ENCODE results near the gene HSPG2.
"Not testable (repeated sequence)": the region's sequence is repeated elsewhere in the genome, so short reads cannot be mapped to it uniquely, and the experiment has no call there.

HSPG2 gene

DNA sequence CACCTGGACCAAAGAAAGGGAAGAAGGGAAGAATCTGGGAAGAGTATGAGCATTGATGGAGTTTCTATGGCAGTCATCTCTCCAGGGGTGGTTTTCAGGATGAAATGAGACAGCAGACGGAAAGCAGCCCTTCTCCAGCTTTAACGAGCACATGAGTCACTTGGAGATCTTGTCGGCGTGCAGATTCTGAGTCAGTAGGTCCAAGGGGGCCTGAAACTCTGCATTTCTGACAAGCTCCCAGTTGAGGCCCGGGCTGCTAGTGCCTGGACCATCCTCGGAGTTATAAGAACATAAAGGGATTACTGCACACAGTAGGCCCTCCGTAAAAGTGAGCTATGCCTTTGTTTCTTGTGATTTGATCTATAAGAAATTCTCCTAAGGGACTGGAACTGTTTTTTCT is 17.6 kb downstream of the HSPG2 start:
- Histone ChIP-seq H3K9ac (no peak overlapping the region), H3K4me3 (ENCODE audit: low read depth, low read length) (no peak overlapping the region)

DNA sequence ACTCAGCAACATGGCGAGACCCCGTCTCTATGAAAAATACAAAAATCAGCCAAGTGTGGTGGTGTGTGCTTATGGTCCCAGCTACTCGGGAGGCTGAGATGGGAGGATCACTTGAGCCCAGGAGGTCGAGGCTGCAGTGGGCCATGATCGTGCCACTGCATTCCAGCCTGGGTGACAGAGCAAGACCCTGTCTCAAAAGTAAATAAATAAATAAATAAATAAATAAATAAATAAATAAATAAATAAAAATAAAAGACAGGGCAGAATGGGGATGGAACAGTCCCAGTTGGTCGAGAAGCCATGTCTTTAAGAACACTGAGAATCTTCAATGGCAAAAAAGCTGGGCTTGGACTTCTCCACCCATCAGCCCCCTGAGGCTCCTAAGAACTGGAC is 19.9 kb downstream of the HSPG2 start:
- H3K36me3 ChIP-seq (ENCODE audit: control insufficient read depth, insufficient read depth, low read length); H3K27ac ChIP-seq; H3K27me3 ChIP-seq (ENCODE audit: control insufficient read depth, insufficient read depth, low read length); H3K79me2 ChIP-seq; H3K4me2 ChIP-seq (ENCODE audit: low read length); H3K9ac ChIP-seq; H2AFZ ChIP-seq; H3K9me3 ChIP-seq (ENCODE audit: control insufficient read depth, low read length); H3K4me3 ChIP-seq (ENCODE audit: low read depth, low read length): not testable (repeated sequence)
- H3K4me1 ChIP-seq, result peaks cover 13% of the 10 kb centered on the region

More for the DNA sequence above, 17.6 kb downstream of the HSPG2 start:
- Histone ChIP-seq H3K36me3 (ENCODE audit: control insufficient read depth, insufficient read depth, low read length) (no peaks in the 10 kb centered on the region), H2AFZ (no peak overlapping the region), H3K4me1 (peaks cover 11% of the 10 kb centered on the region), H3K79me2 (no peaks in the 10 kb centered on the region), H3K9me3 (ENCODE audit: control insufficient read depth, low read length) (no peaks in the 10 kb centered on the region), H3K4me2 (ENCODE audit: low read length) (no peak overlapping the region), H3K27me3 (ENCODE audit: control insufficient read depth, insufficient read depth, low read length) (no peaks in the 10 kb centered on the region), H3K27ac (no peak overlapping the region)
- TF ChIP-seq, protein P1, sequence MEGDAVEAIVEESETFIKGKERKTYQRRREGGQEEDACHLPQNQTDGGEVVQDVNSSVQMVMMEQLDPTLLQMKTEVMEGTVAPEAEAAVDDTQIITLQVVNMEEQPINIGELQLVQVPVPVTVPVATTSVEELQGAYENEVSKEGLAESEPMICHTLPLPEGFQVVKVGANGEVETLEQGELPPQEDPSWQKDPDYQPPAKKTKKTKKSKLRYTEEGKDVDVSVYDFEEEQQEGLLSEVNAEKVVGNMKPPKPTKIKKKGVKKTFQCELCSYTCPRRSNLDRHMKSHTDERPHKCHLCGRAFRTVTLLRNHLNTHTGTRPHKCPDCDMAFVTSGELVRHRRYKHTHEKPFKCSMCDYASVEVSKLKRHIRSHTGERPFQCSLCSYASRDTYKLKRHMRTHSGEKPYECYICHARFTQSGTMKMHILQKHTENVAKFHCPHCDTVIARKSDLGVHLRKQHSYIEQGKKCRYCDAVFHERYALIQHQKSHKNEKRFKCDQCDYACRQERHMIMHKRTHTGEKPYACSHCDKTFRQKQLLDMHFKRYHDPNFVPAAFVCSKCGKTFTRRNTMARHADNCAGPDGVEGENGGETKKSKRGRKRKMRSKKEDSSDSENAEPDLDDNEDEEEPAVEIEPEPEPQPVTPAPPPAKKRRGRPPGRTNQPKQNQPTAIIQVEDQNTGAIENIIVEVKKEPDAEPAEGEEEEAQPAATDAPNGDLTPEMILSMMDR (IDR thresholded peaks at IDR 0.05), result no peak

DNA sequence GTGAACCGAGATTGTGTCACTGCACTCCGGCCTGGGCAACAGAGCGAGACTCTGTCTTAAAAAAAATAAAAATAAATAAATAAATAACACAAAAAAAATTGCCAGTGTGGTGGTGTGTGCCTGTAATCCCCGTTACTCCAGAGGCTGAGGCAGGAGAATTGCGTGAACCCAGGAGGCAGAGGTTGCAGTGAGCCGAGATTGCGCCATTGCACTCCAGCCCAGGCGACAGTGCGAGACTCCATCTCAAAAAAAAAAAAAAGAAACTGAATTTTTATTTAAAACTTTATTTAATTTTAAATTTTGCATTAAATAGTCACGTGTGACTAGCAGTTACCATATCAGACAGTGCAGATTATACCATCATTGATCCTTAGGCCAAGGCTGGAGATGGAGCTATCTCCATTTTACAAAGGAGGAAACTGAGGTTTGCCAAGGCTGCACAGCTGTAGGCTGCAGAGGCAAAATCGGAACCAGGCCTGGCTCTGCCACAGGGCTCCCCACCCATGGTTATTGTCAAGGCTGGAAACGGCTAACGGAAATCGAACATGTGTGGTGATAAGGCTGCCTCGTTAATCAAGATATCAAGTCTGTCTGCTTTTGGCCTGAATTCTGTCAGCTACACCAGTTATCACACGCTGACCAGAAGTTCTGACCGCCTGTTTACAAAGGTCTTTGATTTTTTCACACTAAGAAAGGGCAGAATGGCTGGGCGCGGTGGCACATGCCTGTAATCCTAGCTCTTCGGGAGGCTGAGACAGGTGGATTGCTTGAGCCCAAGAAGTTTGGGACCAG is 20.5 kb downstream of the HSPG2 start:
- Histone ChIP-seq H3K36me3 (ENCODE audit: control insufficient read depth, insufficient read depth, low read length) (no peaks in the 10 kb centered on the region), H3K4me3 (ENCODE audit: low read depth, low read length) (no peak overlapping the region), H3K79me2 (no peaks in the 10 kb centered on the region), H3K9me3 (ENCODE audit: control insufficient read depth, low read length) (no peaks in the 10 kb centered on the region), H3K4me2 (ENCODE audit: low read length) (no peak overlapping the region), H3K4me1 (peaks cover 13% of the 10 kb centered on the region), H3K9ac (no peak overlapping the region), H3K27me3 (ENCODE audit: control insufficient read depth, insufficient read depth, low read length) (no peaks in the 10 kb centered on the region), H2AFZ (no peak overlapping the region), H3K27ac (no peak overlapping the region)
- TF ChIP-seq, protein P1 (IDR thresholded peaks at IDR 0.05), result no peak

DNA sequence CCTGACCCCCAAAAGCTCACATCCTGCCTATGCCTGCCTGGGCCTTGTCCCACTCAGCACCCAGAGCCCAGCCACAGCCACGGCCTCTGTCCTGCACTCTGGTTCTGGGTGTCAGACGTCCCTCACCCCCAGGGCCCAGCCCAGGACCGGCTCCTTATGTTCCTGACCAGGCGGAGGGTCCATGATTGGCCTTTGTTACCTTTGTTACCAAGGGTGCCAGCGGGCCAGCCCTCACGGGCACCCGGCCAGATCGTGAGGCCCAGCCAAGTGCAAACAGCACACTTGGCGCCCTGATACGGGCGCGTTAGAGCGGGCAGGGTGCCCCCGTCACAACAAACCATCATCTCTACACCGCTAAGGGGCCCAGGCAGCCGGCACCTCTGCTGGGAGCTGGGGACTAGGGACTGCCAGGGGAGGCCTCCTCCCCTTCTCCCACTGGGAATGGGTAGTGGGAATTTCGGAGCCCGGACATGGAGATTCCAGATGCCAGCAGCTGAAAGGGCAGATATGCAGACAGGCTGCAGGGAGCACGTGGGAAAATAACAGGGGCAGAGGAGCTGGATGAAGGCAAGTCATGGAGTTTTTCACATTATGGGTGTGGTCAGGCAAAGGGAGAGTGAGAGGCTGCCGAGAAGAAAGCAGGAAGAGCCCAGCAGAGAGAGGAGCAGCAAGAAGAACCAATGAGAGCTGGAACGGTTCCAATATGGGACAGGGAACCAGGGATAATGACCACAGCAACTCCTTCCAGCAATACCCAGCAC is 22.1 kb downstream of the HSPG2 start:
- TF ChIP-seq, protein P1 (IDR thresholded peaks at IDR 0.05), result no peak
- Histone ChIP-seq H3K4me2 (ENCODE audit: low read length) (peak overlapping the region; percentile 28), H3K36me3 (ENCODE audit: control insufficient read depth, insufficient read depth, low read length) (no peaks in the 10 kb centered on the region), H3K4me1 (peaks cover 13% of the 10 kb centered on the region), H3K9ac (no peak overlapping the region), H3K79me2 (no peaks in the 10 kb centered on the region), H3K4me3 (ENCODE audit: low read depth, low read length) (no peak overlapping the region), H2AFZ (peak overlapping the region; percentile 42), H3K27ac (peak overlapping the region; percentile 51), H3K9me3 (ENCODE audit: control insufficient read depth, low read length) (no peaks in the 10 kb centered on the region), H3K27me3 (ENCODE audit: control insufficient read depth, insufficient read depth, low read length) (no peaks in the 10 kb centered on the region)

DNA sequence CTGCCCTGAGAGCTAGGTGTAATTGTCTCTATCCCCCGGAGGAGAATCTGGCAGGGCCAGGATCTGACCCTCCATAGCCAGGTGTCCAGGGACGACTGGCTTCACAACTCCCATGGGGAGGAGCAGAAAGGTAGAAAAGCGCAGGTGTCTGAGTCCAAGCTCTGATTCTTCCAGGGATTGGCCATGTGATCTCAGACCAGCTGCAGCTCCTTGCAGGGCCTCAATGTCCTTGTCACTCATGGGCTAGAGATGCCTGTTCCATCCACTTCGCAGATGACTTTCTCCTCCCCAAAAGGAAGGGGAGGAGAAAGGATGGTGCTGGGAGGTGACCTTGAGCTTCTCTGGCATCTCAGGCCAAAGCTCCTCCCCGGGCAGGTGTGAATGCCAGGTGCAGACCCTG is 22.7 kb downstream of the HSPG2 start:
- peak overlapping the region; percentile 51 for H3K27ac ChIP-seq

More for the DNA sequence above, 22.7 kb downstream of the HSPG2 start:
- TF ChIP-seq, protein P1 (IDR thresholded peaks at IDR 0.05), result no peak
- H3K9ac ChIP-seq, result no peak overlapping the region
- H3K79me2 ChIP-seq, result no peaks in the 10 kb centered on the region
- H3K4me1 ChIP-seq, result peaks cover 13% of the 10 kb centered on the region
- no peak overlapping the region for H3K4me2 ChIP-seq (ENCODE audit: low read length)
- no peaks in the 10 kb centered on the region for H3K27me3 ChIP-seq (ENCODE audit: control insufficient read depth, insufficient read depth, low read length)
- no peak overlapping the region for H2AFZ ChIP-seq
- no peaks in the 10 kb centered on the region for H3K9me3 ChIP-seq (ENCODE audit: control insufficient read depth, low read length)
- no peaks in the 10 kb centered on the region for H3K36me3 ChIP-seq (ENCODE audit: control insufficient read depth, insufficient read depth, low read length)
- H3K4me3 ChIP-seq (ENCODE audit: low read depth, low read length), result no peak overlapping the region
